ENCODE measurements around the gene ATF7IP. TPM values are rescaled to one million over a fixed set of nuclear protein-coding genes. Genes with fewer than 3 reads are reported as not detected.

The ATF7IP gene
- total RNA-seq, 1 donor from 2014 or later = 76.9 TPM

DNA sequence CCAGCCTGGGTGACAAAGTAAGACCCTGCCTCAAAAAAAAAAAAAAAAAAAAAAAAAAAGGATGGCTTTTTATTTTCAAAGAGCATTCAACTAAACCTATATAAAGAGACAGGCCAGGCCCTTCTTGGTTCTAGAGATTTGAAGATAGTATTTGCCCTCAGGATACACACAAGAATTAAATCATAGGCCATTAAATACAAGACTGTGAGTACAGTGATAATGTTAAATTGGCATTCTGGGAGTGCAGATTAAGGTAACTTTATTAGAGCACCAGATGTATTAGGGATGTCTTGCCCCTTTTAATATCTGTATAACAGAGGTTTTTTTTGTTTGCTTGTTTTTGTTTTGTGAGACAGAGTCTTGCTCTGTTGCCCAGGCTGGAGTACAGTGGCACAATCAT, 61.3 kb downstream of the ATF7IP start:
- intact Hi-C loops (cut with DNase I) = no loop called here
- Histone ChIP-seq H3K27ac (no peak overlapping the region), H3K4me1 (peaks cover 13% of the 10 kb centered on the region), H3K36me3 (peaks cover 28% of the 10 kb centered on the region), H3K9me3 (peaks cover 9% of the 10 kb centered on the region), H3K4me3 (no peak overlapping the region), H3K27me3 (ENCODE audit: low read depth) (no peaks in the 10 kb centered on the region)
- ATAC-seq (no peak), DNase-seq (no peak)
- TF ChIP-seq, protein P1, sequence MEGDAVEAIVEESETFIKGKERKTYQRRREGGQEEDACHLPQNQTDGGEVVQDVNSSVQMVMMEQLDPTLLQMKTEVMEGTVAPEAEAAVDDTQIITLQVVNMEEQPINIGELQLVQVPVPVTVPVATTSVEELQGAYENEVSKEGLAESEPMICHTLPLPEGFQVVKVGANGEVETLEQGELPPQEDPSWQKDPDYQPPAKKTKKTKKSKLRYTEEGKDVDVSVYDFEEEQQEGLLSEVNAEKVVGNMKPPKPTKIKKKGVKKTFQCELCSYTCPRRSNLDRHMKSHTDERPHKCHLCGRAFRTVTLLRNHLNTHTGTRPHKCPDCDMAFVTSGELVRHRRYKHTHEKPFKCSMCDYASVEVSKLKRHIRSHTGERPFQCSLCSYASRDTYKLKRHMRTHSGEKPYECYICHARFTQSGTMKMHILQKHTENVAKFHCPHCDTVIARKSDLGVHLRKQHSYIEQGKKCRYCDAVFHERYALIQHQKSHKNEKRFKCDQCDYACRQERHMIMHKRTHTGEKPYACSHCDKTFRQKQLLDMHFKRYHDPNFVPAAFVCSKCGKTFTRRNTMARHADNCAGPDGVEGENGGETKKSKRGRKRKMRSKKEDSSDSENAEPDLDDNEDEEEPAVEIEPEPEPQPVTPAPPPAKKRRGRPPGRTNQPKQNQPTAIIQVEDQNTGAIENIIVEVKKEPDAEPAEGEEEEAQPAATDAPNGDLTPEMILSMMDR (IDR thresholded peaks at IDR 0.05) = no peak

GRCh38 chr12:14427929-14428328, 62.4 kb downstream of the ATF7IP start:
- H3K36me3 ChIP-seq = peaks cover 28% of the 10 kb centered on the region
- DNase-seq (no peak), ATAC-seq (no peak)
- TF ChIP-seq, protein P1 (IDR thresholded peaks at IDR 0.05) = no peak
- no peaks in the 10 kb centered on the region for H3K27me3 ChIP-seq (ENCODE audit: low read depth)
- H3K4me1 ChIP-seq = peaks cover 13% of the 10 kb centered on the region
- H3K27ac ChIP-seq = no peak overlapping the region
- no peak overlapping the region for H3K4me3 ChIP-seq
- intact Hi-C loops (cut with DNase I) = no loop called here
- peaks cover 5% of the 10 kb centered on the region for H3K9me3 ChIP-seq

- TF ChIP-seq, protein P1 (IDR thresholded peaks at IDR 0.05) = no peak
- Histone ChIP-seq H3K9me3 (peaks cover 5% of the 10 kb centered on the region), H3K27ac (no peak overlapping the region), H3K36me3 (peaks cover 25% of the 10 kb centered on the region), H3K4me1 (peaks cover 13% of the 10 kb centered on the region), H3K27me3 (ENCODE audit: low read depth) (no peaks in the 10 kb centered on the region), H3K4me3 (no peak overlapping the region)
- intact Hi-C loops (cut with DNase I) = no loop called here
- DNase-seq = no peak
- no peak for ATAC-seq
These were observed 65.0 kb downstream of the ATF7IP start for GRCh38 chr12:14430394-14430986.

DNA sequence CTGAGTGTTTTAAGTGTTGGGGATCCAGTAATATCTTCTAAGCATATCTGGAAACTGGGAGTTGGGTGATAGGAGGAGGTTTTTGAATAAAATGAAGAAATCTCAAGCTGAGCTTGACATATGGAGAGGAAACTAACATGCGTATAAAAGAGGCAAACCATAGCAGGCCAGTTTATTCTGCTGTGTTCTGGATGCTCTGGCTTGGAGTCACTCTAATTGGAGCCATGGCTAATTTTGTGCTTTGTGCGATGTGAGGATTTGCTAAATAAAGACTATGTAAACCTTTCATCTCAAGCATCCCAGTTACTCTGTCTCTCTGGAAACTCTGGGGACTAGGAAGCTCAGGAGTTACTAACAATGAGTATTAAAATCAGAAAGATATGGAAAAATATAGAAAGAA, 66.5 kb downstream of the ATF7IP start:
- intact Hi-C loops (cut with DNase I) = no loop called here
- no peak for ATAC-seq

GRCh38 chr12:14435627-14436026, 70.1 kb downstream of the ATF7IP start:
- ATAC-seq = no peak
- TF ChIP-seq, protein P1 (IDR thresholded peaks at IDR 0.05) = no peak
- no peak for DNase-seq
- Histone ChIP-seq H3K27me3 (ENCODE audit: low read depth) (no peaks in the 10 kb centered on the region), H3K27ac (no peak overlapping the region), H3K36me3 (peaks cover 60% of the 10 kb centered on the region), H3K9me3 (peaks cover 5% of the 10 kb centered on the region), H3K4me1 (no peaks in the 10 kb centered on the region), H3K4me3 (no peak overlapping the region)
- intact Hi-C loops (cut with DNase I) = no loop called here

More for the DNA sequence above, 66.5 kb downstream of the ATF7IP start:
- Histone ChIP-seq H3K9me3 (peaks cover 5% of the 10 kb centered on the region), H3K4me1 (peaks cover 13% of the 10 kb centered on the region), H3K27ac (no peak overlapping the region), H3K36me3 (peaks cover 38% of the 10 kb centered on the region), H3K27me3 (ENCODE audit: low read depth) (no peaks in the 10 kb centered on the region), H3K4me3 (no peak overlapping the region)
- DNase-seq = no peak
- TF ChIP-seq, protein P1 (IDR thresholded peaks at IDR 0.05) = no peak
